ENCODE measurements around the gene ATP5F1C.

GRCh38 chr10:7811000-7811399, 23.0 kb downstream of the ATP5F1C start:
- no peak for TF ChIP-seq NFIC (IDR thresholded peaks at IDR 0.05)
- no peak for TF ChIP-seq EP300 (IDR thresholded peaks at IDR 0.05; ENCODE audit: borderline replicate concordance)
- TF ChIP-seq YY1 (IDR thresholded peaks at IDR 0.05; ENCODE audit: low read depth), result no peak
- no peak for TF ChIP-seq RAD21 (IDR thresholded peaks at IDR 0.05; ENCODE audit: low read depth)
